Neuronal stem cell (in vitro differentiated cells): Measurements from ENCODE around the gene SEMA6D.

ENCODE experiments used
- DNase-seq: peaks from one replicate; pipeline ENCODE4 v3.0.0-alpha.2; 2013; ENCODE audit warnings: low spot score
- H2AFZ ChIP-seq: one replicate; pipeline ENCODE4 v1.6.1; 2013; ENCODE audit warnings: mild to moderate bottlenecking, low read length, inconsistent platforms
- H2AK5ac ChIP-seq: 2 replicates; pipeline ENCODE4 v1.6.1; 2013; ENCODE audit warnings: low read depth, mild to moderate bottlenecking, inconsistent platforms, low read length, moderate library complexity, mixed read lengths
- H2BK120ac ChIP-seq: 2 replicates; pipeline ENCODE4 v1.6.1; 2013; ENCODE audit warnings: low read depth, mild to moderate bottlenecking, inconsistent platforms, low read length, moderate library complexity, mixed read lengths
- H2BK12ac ChIP-seq: one replicate; pipeline ENCODE4 v1.6.1; 2013; ENCODE audit warnings: low read length, inconsistent platforms
- H2BK15ac ChIP-seq: 2 replicates; pipeline ENCODE4 v1.6.1; 2013; ENCODE audit warnings: mild to moderate bottlenecking, low read length, inconsistent platforms, mixed read lengths
- H2BK5ac ChIP-seq: one replicate; pipeline ENCODE4 v1.6.1; 2013; ENCODE audit warnings: inconsistent platforms, mild to moderate bottlenecking, low read length, moderate library complexity
- H3K14ac ChIP-seq: one replicate; pipeline ENCODE4 v1.6.1; 2013; ENCODE audit warnings: low read length, inconsistent platforms
- H3K18ac ChIP-seq: 2 replicates; pipeline ENCODE4 v1.6.1; 2013; ENCODE audit warnings: low read length, inconsistent platforms
- H3K23ac ChIP-seq: 2 replicates; pipeline ENCODE4 v1.6.1; 2013; ENCODE audit warnings: low read depth, mild to moderate bottlenecking, mixed read lengths, low read length, inconsistent platforms; ENCODE audit not compliant: poor library complexity
- H3K27ac ChIP-seq: replicated peaks from 3 replicates; pipeline ENCODE4 v1.5.1; 2013; ENCODE audit warnings: low read length, inconsistent platforms
- H3K27me3 ChIP-seq, 3 experiments: 2 replicates each; pipeline ENCODE4 v1.6.1; 2013; ENCODE audit warnings: low read length in 3 of 3, mild to moderate bottlenecking in 2 of 3, inconsistent platforms in 1 of 3, low read depth in 1 of 3, mixed read lengths in 1 of 3, moderate library complexity in 1 of 3; ENCODE audit not compliant: control insufficient read depth in 3 of 3, insufficient read depth in 3 of 3
- H3K36me3 ChIP-seq, 2 donors: replicated peaks in 1 of 2; 2 replicates each; pipeline ENCODE4 v1.6.1; 2013; ENCODE audit warnings: low read length in 2 of 2; ENCODE audit not compliant: control insufficient read depth in 2 of 2, insufficient read depth in 2 of 2
- H3K4ac ChIP-seq: 2 replicates; pipeline ENCODE4 v1.6.1; 2013; ENCODE audit warnings: inconsistent platforms, mild to moderate bottlenecking, low read length, moderate library complexity
- H3K4me1 ChIP-seq, 2 donors: 1 replicate in 1 of 2; 2 replicates in 1 of 2; pipeline ENCODE4 v1.6.1; 2013; ENCODE audit warnings: low read length in 2 of 2, low read depth in 1 of 2; ENCODE audit not compliant: control insufficient read depth in 2 of 2, insufficient read depth in 1 of 2
- H3K4me2 ChIP-seq: one replicate; pipeline ENCODE4 v1.6.1; 2013; ENCODE audit warnings: mild to moderate bottlenecking, low read length, inconsistent platforms; ENCODE audit not compliant: insufficient read depth, poor library complexity, severe bottlenecking
- H3K4me3 ChIP-seq, 2 donors: 2 replicates each; pipeline ENCODE4 v1.5.1; 2013; ENCODE audit warnings: low read length in 2 of 2, mild to moderate bottlenecking in 2 of 2, inconsistent platforms in 1 of 2, moderate library complexity in 1 of 2
- H3K79me1 ChIP-seq: one replicate; pipeline ENCODE4 v1.6.1; 2013; ENCODE audit warnings: low read depth, mild to moderate bottlenecking, inconsistent platforms, low read length, moderate library complexity
- H3K9ac ChIP-seq: one replicate; pipeline ENCODE4 v1.6.1; 2013; ENCODE audit warnings: mild to moderate bottlenecking, low read depth, low read length, inconsistent platforms; ENCODE audit not compliant: poor library complexity
- H3K9me3 ChIP-seq, 2 donors: replicated peaks in 1 of 2; 2 replicates each; pipeline versions ENCODE3 to v1.6.1; 2013; ENCODE audit warnings: low read length in 2 of 2, mild to moderate bottlenecking in 2 of 2, inconsistent platforms in 1 of 2, low read depth in 1 of 2, mixed read lengths in 1 of 2, moderate library complexity in 1 of 2; ENCODE audit not compliant: control insufficient read depth in 2 of 2, insufficient read depth in 1 of 2
- H4K8ac ChIP-seq: one replicate; pipeline ENCODE4 v1.6.1; 2013; ENCODE audit warnings: low read depth, mild to moderate bottlenecking, inconsistent platforms, low read length, moderate library complexity
- H4K91ac ChIP-seq: one replicate; pipeline ENCODE4 v1.6.1; 2013; ENCODE audit warnings: low read length, low read depth, mild to moderate bottlenecking, inconsistent platforms; ENCODE audit not compliant: poor library complexity
- WGBS, 2 donors: extraction: QIAGEN DNeasy Blood & Tissue Kit; methylation state at CpG; one replicate each; pipeline ENCODE4 v1.1.7; 2013; ENCODE audit warnings: missing lambda C conversion rate in 2 of 2, mixed read lengths in 1 of 2; ENCODE audit not compliant: insufficient read length in 2 of 2, insufficient replicate concordance in 1 of 2; ENCODE audit errors: extremely low coverage in 2 of 2; 5-methylcytosine and 5-hydroxymethylcytosine counted together

The SEMA6D gene

GRCh38 chr15:47743886-47744285 lies 26.6 kb downstream of the SEMA6D start:
- no peak overlapping the region for H4K91ac ChIP-seq
- H3K27me3 ChIP-seq = no peaks in the 10 kb centered on the region
- H3K18ac ChIP-seq = no peak overlapping the region
- H3K23ac ChIP-seq = no peak overlapping the region
- H2AFZ ChIP-seq = no peak overlapping the region
- no peaks in the 10 kb centered on the region for H3K36me3 ChIP-seq
- no peak overlapping the region for H2BK12ac ChIP-seq
- H3K4me2 ChIP-seq = no peak overlapping the region
- no peak overlapping the region for H3K4ac ChIP-seq
- no peaks in the 10 kb centered on the region for H3K9me3 ChIP-seq
- no peak overlapping the region for H4K8ac ChIP-seq
- no peak overlapping the region for H3K14ac ChIP-seq
- peaks cover 0 to 13% of the 10 kb centered on the region in 2 donors for H3K4me1 ChIP-seq
- WGBS, 2 donors = no CpG with 5 or more reads among the region's 1 CpG
- no peak overlapping the region for H2BK120ac ChIP-seq
- H3K4me3 ChIP-seq = no peak overlapping the region
- H2AK5ac ChIP-seq = no peak overlapping the region
- H3K27ac ChIP-seq = no peak overlapping the region
- no peak overlapping the region for H3K9ac ChIP-seq
- no peaks in the 10 kb centered on the region for H3K79me1 ChIP-seq
- no peak for DNase-seq
- H2BK5ac ChIP-seq = no peak overlapping the region
- H2BK15ac ChIP-seq = no peak overlapping the region

- Histone ChIP-seq H3K4ac (no peak overlapping the region), H3K4me2 (no peak overlapping the region)
Measured at GRCh38 chr15:47744496-47744895, 27.2 kb downstream of the SEMA6D start.

GRCh38 chr15:47744973-47745372 lies 27.7 kb downstream of the SEMA6D start:
- Histone ChIP-seq H3K9ac (no peak overlapping the region), H3K4me1 (peaks cover 0 to 13% of the 10 kb centered on the region in 2 donors), H3K36me3 (no peaks in the 10 kb centered on the region), H2BK15ac (no peak overlapping the region), H3K9me3 (no peaks in the 10 kb centered on the region), H3K4ac (no peak overlapping the region), H4K91ac (no peak overlapping the region), H4K8ac (no peak overlapping the region), H3K79me1 (no peaks in the 10 kb centered on the region), H3K4me3 (no peak overlapping the region), H3K14ac (no peak overlapping the region), H2AK5ac (no peak overlapping the region), H3K27ac (no peak overlapping the region), H2BK5ac (no peak overlapping the region), H3K4me2 (no peak overlapping the region), H2AFZ (no peak overlapping the region), H3K23ac (no peak overlapping the region), H2BK12ac (no peak overlapping the region), H3K27me3 (no peaks in the 10 kb centered on the region), H2BK120ac (no peak overlapping the region), H3K18ac (no peak overlapping the region)
- no peak for DNase-seq
- no CpG with 5 or more reads among the region's 2 CpGs for WGBS, 2 donors

More at GRCh38 chr15:47744496-47744895, 27.2 kb downstream of the SEMA6D start:
- DNase-seq = no peak
- Histone ChIP-seq H3K36me3 (no peaks in the 10 kb centered on the region), H2BK120ac (no peak overlapping the region), H4K8ac (no peak overlapping the region), H3K23ac (no peak overlapping the region), H2BK15ac (no peak overlapping the region), H4K91ac (no peak overlapping the region), H3K27ac (no peak overlapping the region), H3K4me3 (no peak overlapping the region), H2BK5ac (no peak overlapping the region), H3K14ac (no peak overlapping the region), H3K18ac (no peak overlapping the region), H2AK5ac (no peak overlapping the region), H3K27me3 (no peaks in the 10 kb centered on the region), H3K9me3 (no peaks in the 10 kb centered on the region), H2AFZ (no peak overlapping the region), H2BK12ac (no peak overlapping the region), H3K79me1 (no peaks in the 10 kb centered on the region), H3K4me1 (peaks cover 0 to 13% of the 10 kb centered on the region in 2 donors), H3K9ac (no peak overlapping the region)
- WGBS, 2 donors = no CpG with 5 or more reads among the region's 10 CpGs

GRCh38 chr15:47746516-47746915 lies 29.2 kb downstream of the SEMA6D start:
- no peak overlapping the region for H2AK5ac ChIP-seq
- H3K27ac ChIP-seq = no peak overlapping the region
- no peaks in the 10 kb centered on the region for H3K9me3 ChIP-seq
- peaks cover 0 to 13% of the 10 kb centered on the region in 2 donors for H3K4me1 ChIP-seq
- no peak overlapping the region for H2BK12ac ChIP-seq
- no peak overlapping the region for H3K4me3 ChIP-seq
- no peak overlapping the region for H4K8ac ChIP-seq
- no peak overlapping the region for H2BK120ac ChIP-seq
- H3K9ac ChIP-seq = no peak overlapping the region
- H3K27me3 ChIP-seq = no peaks in the 10 kb centered on the region
- H2AFZ ChIP-seq = no peak overlapping the region
- no peak overlapping the region for H3K23ac ChIP-seq
- no peak overlapping the region for H3K4me2 ChIP-seq
- H3K36me3 ChIP-seq = no peaks in the 10 kb centered on the region
- no peak overlapping the region for H2BK15ac ChIP-seq
- no peak for DNase-seq
- H3K79me1 ChIP-seq = no peaks in the 10 kb centered on the region
- H4K91ac ChIP-seq = no peak overlapping the region
- WGBS, 2 donors = no CpG with 5 or more reads among the region's 3 CpGs
- H3K14ac ChIP-seq = no peak overlapping the region
- H3K18ac ChIP-seq = no peak overlapping the region
- no peak overlapping the region for H2BK5ac ChIP-seq
- H3K4ac ChIP-seq = no peak overlapping the region
